GM11168 (cell line): ENCODE results near the gene TMEM63B.

Experiments used
- in situ Hi-C: fragments of 300-500 bp; cut with MboI; formaldehyde crosslinking; loops from one replicate; pipeline ENCODE4 v1.12.0; 2022; ENCODE audit warnings: low sequenced_read_pairs; ENCODE audit not compliant: unreplicated experiment

The TMEM63B gene

DNA sequence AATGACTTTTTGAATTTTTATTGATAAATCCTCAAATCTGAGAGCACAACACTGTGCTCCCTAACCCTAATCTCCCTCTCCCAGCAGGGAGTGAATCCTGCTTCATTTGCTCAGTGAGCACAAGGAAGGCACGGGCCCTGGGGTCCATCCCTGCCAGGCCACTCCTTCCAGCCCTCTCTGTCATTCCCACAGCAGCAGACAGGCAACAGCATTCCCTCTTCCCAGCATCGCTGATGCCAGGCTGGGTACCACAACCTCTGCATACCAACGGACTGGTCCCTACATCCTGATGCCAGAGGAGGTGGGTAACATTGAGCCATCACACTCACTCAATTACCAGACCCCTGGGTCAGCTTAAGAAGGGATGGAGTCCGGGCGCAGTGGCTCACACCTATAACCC is 34.3 kb upstream of the TMEM63B start:
- in situ Hi-C loops: loop anchor here (25.0 kb wide), 1 partner anchor 431 kb away; no protein-coding TSS in a partner anchor

DNA sequence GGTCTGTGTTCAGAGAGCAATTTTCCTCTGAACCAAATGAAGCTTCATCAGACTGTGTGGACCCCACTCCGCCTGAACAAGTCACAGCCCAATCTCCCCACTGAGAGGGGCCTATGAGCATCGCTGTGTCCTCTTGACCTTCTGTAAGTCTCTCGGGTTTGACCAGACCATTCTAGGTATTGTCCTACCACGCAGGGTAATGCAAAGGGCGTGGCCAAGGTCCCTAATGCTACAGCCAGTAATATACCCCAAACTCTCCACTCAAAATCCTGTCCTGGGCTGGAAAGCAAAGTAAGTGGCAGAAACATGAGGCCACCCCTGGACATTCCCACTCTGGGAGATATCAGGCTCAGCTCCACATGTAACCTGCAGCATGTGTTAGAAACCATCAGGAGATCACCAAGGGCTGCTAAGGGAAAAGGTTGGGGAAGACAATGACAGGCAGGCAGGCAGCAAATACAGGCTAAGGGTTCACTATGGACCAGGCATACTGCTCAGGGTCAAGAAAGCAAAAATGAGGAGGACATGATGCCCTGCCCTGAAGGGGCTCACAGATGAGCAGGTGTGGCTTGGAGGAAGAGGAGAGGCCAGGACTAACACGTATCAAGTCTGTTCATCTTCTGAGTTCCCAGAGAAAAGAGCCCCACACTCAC is 33.5 kb upstream of the TMEM63B start:
- in situ Hi-C loops: loop anchor here (25.0 kb wide), 1 partner anchor 432 kb away; no protein-coding TSS in a partner anchor

DNA sequence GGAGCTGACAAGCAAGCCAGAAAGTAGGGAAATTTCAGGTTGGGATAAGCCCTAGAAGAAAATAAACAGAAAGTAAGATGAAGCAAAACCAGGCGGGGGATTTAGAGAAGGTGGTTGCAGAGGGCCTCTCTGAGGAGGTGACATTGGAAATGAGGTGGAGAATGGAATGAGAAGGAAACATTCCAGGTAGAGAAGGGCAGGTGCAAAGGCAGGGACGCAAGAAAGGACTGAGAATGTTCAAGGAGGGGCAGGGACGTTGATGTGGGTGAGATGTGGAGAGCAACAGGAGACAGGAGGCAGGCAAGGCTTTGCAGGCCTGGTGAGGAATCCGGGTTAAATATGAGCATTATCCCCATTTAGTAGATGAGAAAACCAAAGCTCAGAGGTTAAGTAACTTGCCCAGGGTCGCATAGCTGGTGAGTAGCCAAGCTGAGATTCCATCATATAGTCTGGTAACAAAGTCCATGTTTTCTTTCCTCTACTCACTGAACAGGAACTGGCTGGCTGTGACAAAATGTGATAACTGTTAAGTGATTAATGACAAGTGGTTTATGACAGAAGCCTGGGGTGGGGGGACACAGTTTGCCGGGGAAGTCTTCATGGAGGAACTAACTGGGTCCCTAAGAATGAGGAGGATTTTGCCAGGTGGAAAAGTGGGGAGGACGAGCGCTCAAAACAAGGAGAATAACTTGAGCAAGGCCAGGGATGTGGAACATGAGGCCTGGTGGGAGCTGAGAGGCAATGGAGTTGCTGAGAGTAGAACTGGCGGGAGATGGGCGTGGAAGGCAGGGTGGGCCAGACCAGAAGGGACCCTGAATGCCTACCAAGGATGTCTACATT is 32.7 kb upstream of the TMEM63B start:
- in situ Hi-C loops: loop anchor here (25.0 kb wide), 1 partner anchor 432 kb away; no protein-coding TSS in a partner anchor

DNA sequence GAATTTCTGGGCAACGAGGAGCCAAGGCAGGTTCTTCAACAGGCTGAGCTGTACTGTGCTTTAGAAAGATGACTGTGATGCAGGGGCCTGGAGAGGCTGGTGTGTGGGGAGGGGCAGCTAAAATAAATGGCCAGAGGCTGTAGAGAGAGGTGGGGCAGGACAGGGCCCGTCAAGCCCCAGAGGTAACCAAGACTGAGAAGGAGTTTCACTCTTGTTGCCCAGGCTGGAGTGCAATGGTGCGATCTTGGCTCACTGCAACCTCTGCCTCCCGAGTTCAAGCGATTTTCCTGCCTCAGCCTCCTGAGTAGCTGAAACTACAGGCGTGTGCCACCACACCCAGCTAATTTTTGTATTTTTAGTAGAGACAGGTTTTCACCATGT is 32.1 kb upstream of the TMEM63B start:
- in situ Hi-C loops: loop anchor here (25.0 kb wide), 1 partner anchor 433 kb away; no protein-coding TSS in a partner anchor

DNA sequence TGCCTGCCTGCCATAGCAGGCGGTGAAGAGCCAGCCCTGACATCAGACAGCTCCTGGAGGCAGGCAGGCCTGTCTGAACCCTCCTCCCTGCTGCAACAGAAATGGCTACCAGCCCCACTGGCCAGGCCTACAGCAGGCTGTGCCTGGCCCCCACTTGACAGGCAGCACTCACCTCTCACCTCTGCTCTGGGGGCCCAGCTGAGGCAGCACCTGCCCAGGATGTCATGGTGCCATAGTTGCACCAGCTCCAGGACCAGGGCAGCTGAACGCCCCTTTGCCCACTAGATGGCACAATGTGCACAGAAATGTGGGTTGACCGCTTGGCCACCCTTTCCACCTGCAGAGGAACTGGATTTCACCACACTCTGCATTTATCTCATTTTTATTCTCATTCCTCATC is 30.7 kb upstream of the TMEM63B start:
- in situ Hi-C loops: loop anchor here (25.0 kb wide), 1 partner anchor 434 kb away; no protein-coding TSS in a partner anchor

DNA sequence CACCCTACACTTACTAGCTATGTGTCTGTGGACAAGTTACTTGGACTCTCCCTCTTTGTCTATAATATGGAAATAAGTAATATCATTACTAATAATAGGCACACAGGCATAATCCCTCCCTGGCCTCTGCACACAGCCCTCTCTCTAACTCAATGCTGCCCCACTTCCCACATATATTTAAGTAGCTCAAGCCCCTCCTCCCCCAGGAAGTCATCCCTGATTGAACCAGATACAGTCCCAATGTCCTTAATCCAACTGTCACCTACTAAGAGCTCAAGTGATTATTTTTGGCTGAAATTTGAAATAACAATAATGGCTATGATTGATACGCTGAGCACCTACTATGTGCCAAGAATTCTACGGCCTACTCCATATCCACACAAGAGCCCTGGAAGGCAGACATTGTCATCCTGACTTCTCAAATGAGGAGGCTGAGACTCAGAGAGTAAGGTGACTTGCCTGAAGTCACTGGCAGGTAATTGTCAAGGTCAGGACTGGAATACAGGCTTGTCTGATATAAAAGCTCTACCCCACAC is 29.5 kb upstream of the TMEM63B start:
- in situ Hi-C loops: loop anchor here (25.0 kb wide), 1 partner anchor 436 kb away; no protein-coding TSS in a partner anchor

DNA sequence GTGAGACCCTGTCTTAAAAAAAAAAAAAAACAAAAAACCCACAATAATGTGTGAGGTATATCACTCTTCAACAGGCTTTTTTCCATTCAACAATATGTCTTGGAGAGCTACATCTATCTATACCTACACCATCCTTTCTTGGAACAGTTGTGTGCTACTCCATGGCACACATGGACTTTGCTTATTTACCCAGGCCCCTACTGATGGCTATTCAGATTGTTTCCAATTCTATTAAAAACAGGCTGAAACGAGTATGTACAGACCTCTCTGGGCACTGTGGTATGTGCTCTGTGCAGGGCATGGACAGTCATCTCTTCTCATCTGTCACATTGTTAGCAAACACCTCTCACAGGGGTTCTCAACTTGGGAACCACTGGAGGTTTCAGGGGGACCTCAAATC is 28.2 kb upstream of the TMEM63B start:
- in situ Hi-C loops: loop anchor here (25.0 kb wide), 1 partner anchor 437 kb away; no protein-coding TSS in a partner anchor

DNA sequence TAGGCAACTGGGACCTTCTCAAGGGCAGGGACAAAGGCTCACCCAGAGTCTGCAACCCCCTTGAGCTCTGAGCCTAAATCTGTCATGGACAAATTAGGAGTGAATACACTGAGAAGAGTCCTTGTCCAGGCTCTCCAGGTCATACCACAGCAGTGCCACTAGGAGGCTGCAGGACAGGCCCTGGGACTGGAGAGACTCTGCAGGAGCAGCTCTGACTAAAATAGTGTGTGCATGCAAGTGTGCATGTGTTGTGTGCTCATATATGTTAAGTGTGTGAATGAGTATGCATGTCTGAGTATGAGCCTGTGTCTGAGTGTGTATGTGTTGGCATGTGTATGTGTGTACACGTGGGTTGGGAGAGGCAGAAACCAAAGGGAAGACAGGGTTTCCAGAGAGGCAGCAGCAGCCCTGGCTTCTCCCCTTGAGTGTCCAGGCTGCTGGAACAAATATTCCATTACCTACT is 27.2 kb upstream of the TMEM63B start:
- in situ Hi-C loops: loop anchor here (5.0 kb wide), 1 partner anchor 52 kb away; no protein-coding TSS in a partner anchor

DNA sequence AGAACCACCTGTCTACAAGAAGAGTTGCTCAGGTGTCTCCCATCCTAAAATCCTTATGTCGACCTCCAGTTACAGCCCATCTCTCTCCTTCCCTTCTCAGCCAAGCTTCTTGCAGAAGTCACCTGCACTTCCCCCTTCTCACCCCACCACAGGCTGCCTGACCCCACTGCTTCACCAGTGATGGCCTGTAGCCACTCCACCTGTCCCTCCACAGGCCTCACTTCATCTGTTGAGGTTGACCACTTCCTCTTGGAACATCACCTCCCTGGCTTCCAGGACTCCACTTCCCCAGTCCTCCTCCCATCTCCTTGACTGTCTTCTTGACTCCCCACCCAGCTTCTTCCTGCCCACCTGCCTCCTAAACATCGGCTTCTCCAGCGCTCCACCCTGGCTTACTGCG is 25.5 kb upstream of the TMEM63B start:
- in situ Hi-C loops: loop anchor here (5.0 kb wide), 1 partner anchor 50 kb away; no protein-coding TSS in a partner anchor

DNA sequence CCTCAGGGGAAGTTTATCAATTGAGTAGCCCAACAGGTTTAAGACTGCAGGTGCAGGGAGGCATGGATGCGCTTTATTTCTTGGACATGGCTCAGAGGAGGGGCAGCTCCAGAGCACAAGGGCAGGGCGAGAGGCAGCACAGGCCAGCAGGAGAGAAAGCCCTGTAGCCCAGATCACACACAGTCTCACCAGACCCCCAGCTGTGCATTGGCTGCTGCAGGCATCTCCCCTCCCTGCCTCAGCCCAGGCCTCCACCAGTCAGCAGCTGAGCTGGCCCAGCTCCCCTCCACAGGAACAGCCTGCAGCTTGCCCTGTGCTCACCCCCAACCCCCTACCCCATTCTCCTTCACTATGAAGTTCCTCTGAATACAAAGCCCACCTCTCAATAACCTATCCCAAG is 24.8 kb upstream of the TMEM63B start:
- in situ Hi-C loops: loop anchor here (5.0 kb wide), 1 partner anchor 50 kb away; no protein-coding TSS in a partner anchor

DNA sequence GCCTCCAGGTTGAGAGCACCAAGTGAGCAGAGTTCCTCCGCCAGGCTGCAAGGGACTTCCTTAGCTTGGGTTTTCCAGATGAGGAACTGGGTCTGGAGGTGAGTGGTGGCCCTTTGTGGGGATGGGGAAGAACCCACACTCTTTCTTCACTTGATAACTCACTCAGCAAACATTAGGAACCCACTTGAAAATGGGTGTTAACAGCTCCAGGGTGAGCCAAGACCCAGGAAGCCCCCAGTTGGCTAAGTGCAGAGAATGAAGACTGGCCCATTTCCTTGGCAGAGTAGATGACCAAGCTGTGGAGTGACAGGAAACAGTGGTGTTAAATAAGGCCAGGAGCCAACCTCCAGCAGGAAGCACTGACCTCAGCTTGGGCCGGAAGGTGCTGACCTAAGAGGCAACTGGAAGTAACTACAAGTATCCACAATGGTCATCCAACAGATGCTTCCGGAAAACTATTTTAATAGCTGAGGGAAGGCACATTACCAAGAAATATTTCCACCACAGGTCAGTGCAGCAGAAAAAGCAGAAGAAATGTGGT is 22.8 kb upstream of the TMEM63B start:
- in situ Hi-C loops: loop anchor here (5.0 kb wide), 1 partner anchor 48 kb away; no protein-coding TSS in a partner anchor

DNA sequence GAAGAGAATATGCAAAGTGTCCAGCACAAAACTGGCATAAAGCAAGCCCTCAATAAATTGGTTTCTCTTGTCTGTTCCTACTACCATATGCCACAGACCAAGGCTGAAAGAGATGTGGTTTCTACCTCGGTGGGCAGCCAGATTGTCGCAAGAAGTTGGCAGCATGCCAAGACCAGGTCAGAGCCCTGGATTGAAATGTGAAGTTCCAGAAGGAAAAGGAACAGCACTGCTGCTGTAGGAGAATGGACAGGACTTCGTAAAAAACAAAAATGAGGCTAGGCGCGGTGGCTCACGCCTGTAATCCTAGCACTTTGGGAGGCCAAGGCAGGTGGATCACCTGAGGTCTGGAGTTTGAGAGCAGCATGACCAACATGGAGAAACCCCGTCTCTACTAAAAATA is 22.2 kb upstream of the TMEM63B start:
- in situ Hi-C loops: no loop called here

DNA sequence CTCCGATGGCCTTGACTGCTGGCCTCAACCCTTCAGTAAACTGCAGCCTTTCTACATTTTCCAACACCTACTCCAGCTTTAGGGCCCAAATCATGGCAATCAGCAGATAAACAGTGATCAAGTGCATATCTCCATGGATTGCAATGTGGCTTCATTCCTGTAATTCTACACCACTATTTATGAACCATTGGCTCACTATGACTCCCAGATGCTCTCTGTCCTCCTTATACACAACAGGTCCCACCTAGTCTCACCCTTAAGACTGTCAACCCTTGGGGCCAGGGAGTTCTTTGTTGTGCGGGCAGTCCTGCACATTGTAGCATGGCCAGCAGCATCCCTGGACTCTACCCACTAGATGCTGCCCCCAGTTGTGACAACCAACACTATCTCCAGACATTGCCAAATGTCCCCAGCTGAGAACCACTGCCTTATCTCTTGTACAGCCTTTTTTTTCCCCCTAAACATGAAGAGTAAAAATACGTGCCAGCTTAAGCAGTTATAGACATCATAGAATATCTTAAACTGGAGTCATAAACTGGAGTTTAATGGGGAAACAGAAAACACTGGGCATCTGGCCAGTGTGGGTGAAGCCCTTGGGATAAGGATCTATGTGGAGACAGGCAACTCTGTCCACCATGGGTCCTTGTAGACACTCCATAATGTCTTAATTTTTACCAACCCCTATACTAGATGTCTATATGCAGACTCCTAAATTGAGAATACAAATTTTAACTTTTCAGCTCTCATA is 21.2 kb upstream of the TMEM63B start:
- in situ Hi-C loops: no loop called here

DNA sequence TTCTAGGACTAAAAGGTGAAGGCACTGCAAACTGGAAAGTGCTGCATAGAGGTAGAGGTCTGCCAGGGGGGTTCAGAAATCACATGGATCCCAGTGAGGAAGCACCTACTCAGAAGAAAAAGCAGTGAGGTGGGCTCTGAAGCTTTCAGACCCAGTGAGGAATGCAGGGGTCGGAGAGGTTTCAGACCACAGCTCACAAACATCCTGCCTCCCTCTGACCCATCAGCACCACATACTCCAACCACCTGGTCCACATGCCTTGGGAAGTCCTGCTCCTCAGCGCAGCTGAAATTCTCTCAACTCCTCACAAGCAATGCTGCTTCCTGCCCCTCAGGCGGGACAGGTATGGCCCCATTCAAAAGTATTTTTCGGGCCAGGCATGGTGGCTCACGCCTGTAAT is 20.3 kb upstream of the TMEM63B start:
- in situ Hi-C loops: no loop called here

DNA sequence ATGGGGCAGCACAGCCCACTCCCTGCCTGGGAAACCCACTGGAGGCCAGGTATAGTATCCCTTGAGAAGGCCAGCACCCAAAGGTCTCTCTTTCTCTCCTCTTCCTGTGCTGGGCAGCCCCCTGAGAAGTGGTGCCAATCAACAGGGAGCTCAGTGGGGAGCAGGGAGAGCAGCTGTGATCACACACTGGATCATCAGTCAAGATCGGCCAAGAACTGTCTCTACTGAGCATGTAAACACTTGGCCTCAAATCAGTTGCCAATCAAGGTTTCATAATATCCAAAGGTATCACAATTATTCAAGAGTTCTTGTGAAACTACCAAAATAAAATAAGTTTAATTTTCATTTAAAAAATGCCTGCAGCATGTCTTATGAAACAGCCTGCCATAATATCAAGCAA is 18.9 kb upstream of the TMEM63B start:
- in situ Hi-C loops: no loop called here

DNA sequence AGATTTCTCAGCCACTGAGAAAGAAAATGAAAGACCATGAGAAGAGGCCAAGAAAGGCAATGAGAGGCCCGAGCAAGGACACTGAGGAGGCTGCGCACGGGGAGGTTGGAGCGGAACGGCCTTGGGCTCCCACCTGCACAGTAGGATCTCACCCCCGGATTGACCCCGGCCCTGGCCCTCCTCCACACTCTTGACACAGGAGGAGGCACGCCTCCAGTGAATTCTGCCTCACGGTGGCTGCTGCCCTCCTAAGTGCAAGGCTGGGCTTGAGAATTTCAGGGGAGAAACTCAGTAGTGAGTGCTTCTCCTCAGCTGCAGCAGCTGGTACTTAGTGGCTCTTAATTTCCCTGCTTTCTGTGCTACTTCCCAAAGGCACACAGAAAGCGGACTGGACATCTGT is 18.1 kb upstream of the TMEM63B start:
- in situ Hi-C loops: no loop called here

DNA sequence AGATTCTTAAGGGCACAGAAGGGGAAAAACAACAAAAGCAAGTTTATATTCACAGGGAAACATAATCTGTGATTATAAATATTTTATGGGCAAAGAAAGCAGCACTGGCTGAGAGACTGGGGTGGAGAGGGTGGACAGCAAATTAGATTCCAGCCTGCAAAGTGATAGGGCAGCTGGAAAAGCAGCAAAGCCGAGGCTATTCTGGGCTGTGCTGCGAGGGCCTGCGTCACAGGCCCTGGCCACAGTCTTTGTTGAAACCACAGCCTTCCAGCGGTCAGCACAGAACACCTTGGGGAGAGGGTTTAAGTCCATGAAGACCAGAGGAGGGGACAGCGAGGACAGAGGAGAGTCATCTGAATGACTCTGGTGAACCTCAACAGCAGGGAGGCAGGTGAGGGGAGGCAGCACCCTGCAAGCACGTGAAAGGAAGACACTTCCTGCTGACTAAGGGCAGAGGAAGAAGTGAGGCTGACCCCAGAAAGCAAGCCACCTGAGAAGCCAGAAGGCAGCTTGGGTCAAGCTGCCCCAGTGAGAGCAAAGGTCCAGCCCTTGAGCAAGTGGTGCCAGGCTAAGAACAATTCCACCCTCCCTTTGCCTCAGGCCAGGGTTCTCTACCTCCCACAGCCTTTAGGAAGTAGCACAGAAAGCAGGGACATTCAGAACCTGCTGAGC is 17.2 kb upstream of the TMEM63B start:
- in situ Hi-C loops: no loop called here

DNA sequence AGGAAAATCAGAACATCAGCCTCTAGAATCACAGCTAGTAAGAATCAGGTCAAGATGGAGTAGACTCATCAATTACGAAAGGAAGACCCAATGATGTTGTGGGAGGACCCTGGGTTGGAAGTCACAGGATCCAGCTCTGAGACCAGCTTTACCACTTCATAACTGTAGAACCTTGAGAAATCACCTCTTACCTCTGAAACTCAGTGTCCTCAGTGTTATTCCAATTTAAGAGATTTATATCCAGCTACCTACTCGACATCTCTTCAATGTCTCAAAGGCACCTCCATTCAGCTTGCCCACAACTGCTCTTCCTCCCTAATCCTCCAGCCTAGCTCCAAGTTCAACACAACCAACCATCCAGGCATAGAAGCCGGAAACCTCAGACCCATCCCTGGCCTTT is 16.4 kb upstream of the TMEM63B start:
- in situ Hi-C loops: no loop called here
